Uterus (tissue), 4 donors: Measurements from ENCODE around the gene WBP2. TPM values are rescaled to one million over a fixed set of nuclear protein-coding genes. Genes with fewer than 3 reads are reported as not detected.

Experiments used
- DNase-seq, 2 donors: peaks; one replicate each; pipeline ENCODE4 v3.0.0-alpha.2; 2019 to 2020
- H3K27ac ChIP-seq, 2 donors: fragments of 200-600 bp; sonication (generic); 1 replicate in 1 of 2; 2 replicates in 1 of 2; pipeline ENCODE4 v1.5.1; 2016 to 2018
- H3K27me3 ChIP-seq, 2 donors: fragments of 200-600 bp; sonication (generic); one replicate each; pipeline ENCODE4 v1.5.1; 2018 to 2019; ENCODE audit warnings: control low read depth in 1 of 2
- H3K36me3 ChIP-seq, 2 donors: fragments of 200-600 bp; sonication (generic); one replicate each; pipeline ENCODE4 v1.5.1; 2019; ENCODE audit warnings: control low read depth in 1 of 2
- H3K4me1 ChIP-seq, 2 donors: fragments of 200-600 bp; sonication (generic); one replicate each; pipeline ENCODE4 v1.5.1; 2018 to 2019; ENCODE audit warnings: control low read depth in 1 of 2
- H3K4me3 ChIP-seq, 2 donors: fragments of 200-600 bp; sonication (generic); 1 replicate in 1 of 2; 2 replicates in 1 of 2; pipeline ENCODE4 v1.5.1; 2018 to 2019; ENCODE audit warnings: mild to moderate bottlenecking in 1 of 2
- H3K9me3 ChIP-seq, 2 donors: fragments of 200-600 bp; sonication (generic); one replicate each; pipeline ENCODE4 v1.5.1; 2019; ENCODE audit warnings: control low read depth in 1 of 2
- POLR2A ChIP-seq, 2 donors: fragments of 450-650 bp; IDR thresholded peaks; one replicate each; pipeline ENCODE4 v1.6.1; 2016; ENCODE audit warnings: antibody characterized with exemption in 2 of 2, mild to moderate bottlenecking in 1 of 2, moderate library complexity in 1 of 2
- intact Hi-C: fragments of 100-400 bp; cut with DNase I; formaldehyde crosslinking; loops from one replicate; pipeline ENCODE4 v1.15.1; 2023; ENCODE audit warnings: low total_unique reads
- total RNA-seq, 4 donors: library from RNA; depleted of rRNA in 3 of 4; stranded (reverse); fragments of >200 nt in 3 of 4; gene quantifications; one replicate each; pipeline versions ENCODE4 v1.1.0 to v1.2.4, GENCODE V29; 2014 to 2023
- TF ChIP-seq, protein P1 (sequence below), 4 experiments: fragments of 200-600 bp in 2 of 4; fragments of 450-650 bp in 2 of 4; sonication (generic) in 2 of 4; IDR thresholded peaks; one replicate each; pipeline ENCODE4 v1.5.1; 2016 to 2019; ENCODE audit warnings: antibody characterized with exemption in 4 of 4, mild to moderate bottlenecking in 2 of 4, moderate library complexity in 1 of 4
- donor health status: DM: yes; HTN: yes; CAD: no.

WBP2 gene
- total RNA-seq, 4 donors from 2014 or later: 19.7 to 115 (median 34.5) TPM

GRCh38 chr17:75897160-75898019 lies 42.3 kb upstream of the WBP2 start:
- DNase-seq: peak; percentile 52 to 56

GRCh38 chr17:75896415-75897159 lies 41.5 kb upstream of the WBP2 start, which contains the start of gene TRIM65:
TRIM65 (minus strand) TSS chr17:75896951; CDS start chr17:75896937, 14 bp downstream.
- Histone ChIP-seq H3K4me3 (peak within 1 kb of the TSS; percentile 70 to 89), H3K27me3 (no peaks in the 10 kb centered on the region), H3K9me3 (no peaks in the 10 kb centered on the region), H3K36me3 (no peaks in the 10 kb centered on the region), H3K27ac (peak within 1 kb of the TSS; percentile 92 to 93), H3K4me1 (peaks cover 0 to 13% of the 10 kb centered on the region in 2 donors)
- peak; percentile 84 to 88 for DNase-seq
- intact Hi-C loops: loop anchor here (10.0 kb wide), 1 partner anchor 52 kb away; the partner anchor contains the start of gene UNC13D
- TF ChIP-seq, protein P1, sequence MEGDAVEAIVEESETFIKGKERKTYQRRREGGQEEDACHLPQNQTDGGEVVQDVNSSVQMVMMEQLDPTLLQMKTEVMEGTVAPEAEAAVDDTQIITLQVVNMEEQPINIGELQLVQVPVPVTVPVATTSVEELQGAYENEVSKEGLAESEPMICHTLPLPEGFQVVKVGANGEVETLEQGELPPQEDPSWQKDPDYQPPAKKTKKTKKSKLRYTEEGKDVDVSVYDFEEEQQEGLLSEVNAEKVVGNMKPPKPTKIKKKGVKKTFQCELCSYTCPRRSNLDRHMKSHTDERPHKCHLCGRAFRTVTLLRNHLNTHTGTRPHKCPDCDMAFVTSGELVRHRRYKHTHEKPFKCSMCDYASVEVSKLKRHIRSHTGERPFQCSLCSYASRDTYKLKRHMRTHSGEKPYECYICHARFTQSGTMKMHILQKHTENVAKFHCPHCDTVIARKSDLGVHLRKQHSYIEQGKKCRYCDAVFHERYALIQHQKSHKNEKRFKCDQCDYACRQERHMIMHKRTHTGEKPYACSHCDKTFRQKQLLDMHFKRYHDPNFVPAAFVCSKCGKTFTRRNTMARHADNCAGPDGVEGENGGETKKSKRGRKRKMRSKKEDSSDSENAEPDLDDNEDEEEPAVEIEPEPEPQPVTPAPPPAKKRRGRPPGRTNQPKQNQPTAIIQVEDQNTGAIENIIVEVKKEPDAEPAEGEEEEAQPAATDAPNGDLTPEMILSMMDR (IDR thresholded peaks at IDR 0.05): peak; percentile 35 to 79 (median 64)
- peak; percentile 61 to 89 for TF ChIP-seq POLR2A (IDR thresholded peaks at IDR 0.05)

More at GRCh38 chr17:75897160-75898019, 42.3 kb upstream of the WBP2 start:
- Histone ChIP-seq H3K27ac (peak overlapping the region; percentile 92 to 93), H3K4me3 (peak overlapping the region; percentile 70 to 89), H3K27me3 (no peaks in the 10 kb centered on the region), H3K9me3 (no peaks in the 10 kb centered on the region), H3K4me1 (peaks cover 0 to 13% of the 10 kb centered on the region in 2 donors), H3K36me3 (no peaks in the 10 kb centered on the region)
- TF ChIP-seq, protein P1 (IDR thresholded peaks at IDR 0.05): no peak
- TF ChIP-seq POLR2A (IDR thresholded peaks at IDR 0.05): no peak
- intact Hi-C loops: loop anchor here (10.0 kb wide), 1 partner anchor 53 kb away; the partner anchor contains the start of gene UNC13D

- Histone ChIP-seq H3K27me3 (no peaks in the 10 kb centered on the region), H3K36me3 (no peaks in the 10 kb centered on the region), H3K27ac (peak overlapping the region; percentile 92 to 93), H3K4me1 (peaks cover 0 to 13% of the 10 kb centered on the region in 2 donors), H3K9me3 (no peaks in the 10 kb centered on the region), H3K4me3 (peak overlapping the region; percentile 70 to 89)
- TF ChIP-seq, protein P1 (IDR thresholded peaks at IDR 0.05): peak in 2 of 4 experiments; percentile 20 to 38
- TF ChIP-seq POLR2A (IDR thresholded peaks at IDR 0.05): no peak
- DNase-seq: peak in 1 of 2 donors; percentile 35
- intact Hi-C loops: loop anchor here (10.0 kb wide), 1 partner anchor 51 kb away; the partner anchor contains the start of gene UNC13D
These were observed 40.4 kb upstream of the WBP2 start for GRCh38 chr17:75895370-75896155.

GRCh38 chr17:75894049-75894733 lies 39.1 kb upstream of the WBP2 start:
- Histone ChIP-seq H3K4me3 (no peak overlapping the region), H3K9me3 (no peaks in the 10 kb centered on the region), H3K4me1 (peaks cover 0 to 13% of the 10 kb centered on the region in 2 donors), H3K27ac (peak overlapping the region; percentile 92 to 93), H3K27me3 (no peaks in the 10 kb centered on the region), H3K36me3 (no peaks in the 10 kb centered on the region)
- TF ChIP-seq POLR2A (IDR thresholded peaks at IDR 0.05): no peak
- TF ChIP-seq, protein P1 (IDR thresholded peaks at IDR 0.05): no peak
- intact Hi-C loops: loop anchor here (10.0 kb wide), 1 partner anchor 49 kb away; the partner anchor contains the start of gene UNC13D
- DNase-seq: peak in 1 of 2 donors; percentile 55
